ENCODE results near the gene KREMEN2.

DNA sequence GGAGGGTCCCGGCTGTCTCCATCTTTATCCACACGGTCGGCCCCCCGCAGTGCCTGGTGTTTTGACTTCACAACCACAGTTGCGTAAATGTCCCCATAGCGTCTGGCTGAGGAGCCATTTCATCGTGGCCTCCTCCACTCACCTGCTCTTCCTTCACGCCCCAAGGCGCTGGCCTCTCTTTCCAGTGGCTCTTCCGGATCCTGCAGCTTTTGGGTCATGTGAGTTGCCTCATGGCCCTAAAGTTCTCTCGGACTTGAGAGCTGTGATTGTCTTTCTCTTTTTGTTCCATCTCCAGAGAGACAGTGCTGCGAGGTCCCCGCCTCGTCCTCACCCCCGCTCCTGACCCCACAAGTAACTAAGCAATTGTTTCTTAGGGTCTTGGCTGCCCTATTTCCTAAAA, 29.6 kb upstream of the KREMEN2 start:
- no peak for TF ChIP-seq EZH2phosphoT487 (conservative IDR thresholded peaks at IDR 0.05; ENCODE audit: low read length)
- TF ChIP-seq, protein P1, sequence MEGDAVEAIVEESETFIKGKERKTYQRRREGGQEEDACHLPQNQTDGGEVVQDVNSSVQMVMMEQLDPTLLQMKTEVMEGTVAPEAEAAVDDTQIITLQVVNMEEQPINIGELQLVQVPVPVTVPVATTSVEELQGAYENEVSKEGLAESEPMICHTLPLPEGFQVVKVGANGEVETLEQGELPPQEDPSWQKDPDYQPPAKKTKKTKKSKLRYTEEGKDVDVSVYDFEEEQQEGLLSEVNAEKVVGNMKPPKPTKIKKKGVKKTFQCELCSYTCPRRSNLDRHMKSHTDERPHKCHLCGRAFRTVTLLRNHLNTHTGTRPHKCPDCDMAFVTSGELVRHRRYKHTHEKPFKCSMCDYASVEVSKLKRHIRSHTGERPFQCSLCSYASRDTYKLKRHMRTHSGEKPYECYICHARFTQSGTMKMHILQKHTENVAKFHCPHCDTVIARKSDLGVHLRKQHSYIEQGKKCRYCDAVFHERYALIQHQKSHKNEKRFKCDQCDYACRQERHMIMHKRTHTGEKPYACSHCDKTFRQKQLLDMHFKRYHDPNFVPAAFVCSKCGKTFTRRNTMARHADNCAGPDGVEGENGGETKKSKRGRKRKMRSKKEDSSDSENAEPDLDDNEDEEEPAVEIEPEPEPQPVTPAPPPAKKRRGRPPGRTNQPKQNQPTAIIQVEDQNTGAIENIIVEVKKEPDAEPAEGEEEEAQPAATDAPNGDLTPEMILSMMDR (IDR thresholded peaks at IDR 0.05; ENCODE audit: insufficient read depth, low read length, poor library complexity, severe bottlenecking): no peak
